ENCODE results near the gene ERGIC1.
A peak's percentile ranks its signal among the peaks of the same experiment; 100 is the strongest.

Gene ERGIC1

DNA sequence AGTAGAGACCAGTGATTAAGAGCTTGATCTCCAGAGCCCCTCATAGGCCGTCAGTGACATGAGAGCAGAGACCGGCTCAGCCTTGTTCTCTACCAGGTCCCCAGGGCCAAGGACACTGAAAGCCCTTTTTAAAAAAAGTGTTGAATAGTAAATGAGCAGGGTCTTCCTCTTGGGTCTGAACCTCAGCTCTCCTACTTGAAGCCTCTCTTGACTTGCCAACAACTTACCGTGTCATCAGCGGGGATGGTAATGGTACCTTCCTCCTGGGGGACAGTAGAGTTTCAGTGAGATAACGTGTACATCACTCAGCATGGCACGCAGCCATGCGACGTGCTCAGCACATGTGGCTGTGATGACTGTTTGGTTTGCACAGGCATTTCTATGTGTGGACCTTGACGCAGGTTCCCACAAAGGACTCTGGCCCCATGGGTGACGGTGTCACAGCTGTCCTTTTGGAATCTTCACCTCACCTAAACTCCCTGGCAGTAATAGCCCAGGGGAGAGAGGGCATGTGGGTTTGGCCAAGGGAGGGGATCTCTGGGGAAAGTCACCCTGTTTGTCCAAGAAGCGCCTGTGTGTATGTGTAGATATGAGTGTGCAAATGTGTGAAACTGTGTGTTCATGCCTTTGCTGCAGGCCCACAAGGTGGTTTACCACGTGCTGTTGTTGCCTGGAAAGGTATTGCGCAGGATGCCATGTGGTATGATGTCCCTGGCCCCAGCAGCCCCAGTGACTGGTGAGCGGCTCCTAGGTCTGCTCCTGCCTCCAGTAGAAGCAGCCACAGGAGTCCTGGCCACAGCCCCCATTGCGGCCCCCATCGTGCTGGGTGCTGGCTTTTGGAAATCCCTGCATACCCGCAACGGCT, 18.7 kb downstream of the ERGIC1 start:
- no peak for DNase-seq (ENCODE audit: extremely low read depth, low read depth)
- TF ChIP-seq, protein P1, sequence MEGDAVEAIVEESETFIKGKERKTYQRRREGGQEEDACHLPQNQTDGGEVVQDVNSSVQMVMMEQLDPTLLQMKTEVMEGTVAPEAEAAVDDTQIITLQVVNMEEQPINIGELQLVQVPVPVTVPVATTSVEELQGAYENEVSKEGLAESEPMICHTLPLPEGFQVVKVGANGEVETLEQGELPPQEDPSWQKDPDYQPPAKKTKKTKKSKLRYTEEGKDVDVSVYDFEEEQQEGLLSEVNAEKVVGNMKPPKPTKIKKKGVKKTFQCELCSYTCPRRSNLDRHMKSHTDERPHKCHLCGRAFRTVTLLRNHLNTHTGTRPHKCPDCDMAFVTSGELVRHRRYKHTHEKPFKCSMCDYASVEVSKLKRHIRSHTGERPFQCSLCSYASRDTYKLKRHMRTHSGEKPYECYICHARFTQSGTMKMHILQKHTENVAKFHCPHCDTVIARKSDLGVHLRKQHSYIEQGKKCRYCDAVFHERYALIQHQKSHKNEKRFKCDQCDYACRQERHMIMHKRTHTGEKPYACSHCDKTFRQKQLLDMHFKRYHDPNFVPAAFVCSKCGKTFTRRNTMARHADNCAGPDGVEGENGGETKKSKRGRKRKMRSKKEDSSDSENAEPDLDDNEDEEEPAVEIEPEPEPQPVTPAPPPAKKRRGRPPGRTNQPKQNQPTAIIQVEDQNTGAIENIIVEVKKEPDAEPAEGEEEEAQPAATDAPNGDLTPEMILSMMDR (IDR thresholded peaks at IDR 0.05; ENCODE audit: low read depth, low read length): no peak

DNA sequence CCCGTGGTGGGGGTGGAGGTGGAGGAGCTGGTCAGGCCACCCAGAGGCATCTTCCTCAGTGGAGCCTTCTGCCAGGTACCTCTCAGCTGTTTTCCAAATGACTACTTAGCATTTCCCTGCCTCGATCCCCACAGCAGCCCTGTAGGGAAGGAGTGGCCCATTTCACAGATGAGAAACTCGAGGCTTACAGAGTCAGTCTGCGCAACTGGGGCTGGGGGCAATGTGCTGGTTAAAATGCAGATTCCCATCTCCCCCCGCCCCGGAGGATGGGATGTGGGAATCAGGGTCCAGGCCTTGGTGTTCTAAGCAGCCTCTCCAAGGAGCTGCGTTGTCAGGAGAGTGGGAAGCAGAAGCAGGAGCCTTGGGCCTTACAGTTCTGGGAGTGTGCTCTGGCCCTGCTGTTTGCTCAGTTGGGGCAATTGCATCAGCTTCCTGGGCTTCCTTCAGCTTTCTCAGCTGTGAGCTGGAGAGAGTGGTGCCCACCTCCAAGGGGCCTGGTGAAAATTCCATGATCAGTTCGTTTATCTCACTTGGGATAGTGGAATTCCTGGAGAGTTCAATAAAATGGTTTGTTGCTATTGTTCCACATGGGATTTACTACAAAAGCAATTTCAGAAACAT, 19.4 kb downstream of the ERGIC1 start:
- DNase-seq (ENCODE audit: extremely low read depth, low read depth): peak; percentile 48
- TF ChIP-seq, protein P1 (IDR thresholded peaks at IDR 0.05; ENCODE audit: low read depth, low read length): no peak

DNA sequence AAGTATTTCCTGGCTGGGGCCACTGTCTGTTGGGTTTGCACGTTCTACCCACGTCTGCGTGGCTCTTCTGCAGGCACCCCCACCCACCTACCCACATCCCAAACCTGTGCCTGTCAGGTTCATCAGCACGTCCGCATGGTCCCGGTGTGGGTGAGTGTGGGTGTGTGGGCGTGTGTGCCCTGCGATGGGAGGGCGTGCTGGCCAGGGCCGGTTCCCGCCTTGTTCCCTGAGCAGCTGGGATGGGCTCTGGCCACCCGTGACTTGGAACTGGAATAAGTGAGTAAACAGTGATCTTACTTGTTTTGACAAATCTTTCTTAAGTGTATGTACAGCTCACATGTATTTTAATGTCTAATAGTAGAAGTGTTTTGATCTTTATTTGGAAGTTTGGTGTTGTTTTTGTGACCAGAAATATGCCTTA, 20.4 kb downstream of the ERGIC1 start:
- DNase-seq (ENCODE audit: extremely low read depth, low read depth): no peak

DNA sequence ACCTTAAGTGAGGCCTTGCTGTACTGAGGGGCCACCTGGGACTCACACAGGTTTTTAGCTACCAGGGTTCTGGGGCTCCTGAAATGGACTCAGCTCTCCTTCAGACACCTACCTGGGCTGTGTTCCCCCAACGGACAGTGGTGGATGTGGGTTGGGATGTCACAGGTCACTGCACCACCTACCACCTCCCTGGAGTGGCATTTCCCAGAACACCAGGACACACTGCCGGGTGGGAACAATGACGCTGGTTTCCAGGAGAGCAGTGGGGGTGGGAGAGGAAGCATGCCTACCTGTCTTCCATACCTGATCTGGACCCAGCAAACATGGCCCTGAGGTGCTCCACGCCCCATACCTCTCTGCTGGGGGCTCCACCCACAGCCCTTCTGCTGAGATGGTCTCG, 20.9 kb downstream of the ERGIC1 start:
- DNase-seq (ENCODE audit: extremely low read depth, low read depth): no peak
- TF ChIP-seq, protein P1 (IDR thresholded peaks at IDR 0.05; ENCODE audit: low read depth, low read length): no peak

More for the DNA sequence above, 20.4 kb downstream of the ERGIC1 start:
- TF ChIP-seq, protein P1 (IDR thresholded peaks at IDR 0.05; ENCODE audit: low read depth, low read length): no peak

DNA sequence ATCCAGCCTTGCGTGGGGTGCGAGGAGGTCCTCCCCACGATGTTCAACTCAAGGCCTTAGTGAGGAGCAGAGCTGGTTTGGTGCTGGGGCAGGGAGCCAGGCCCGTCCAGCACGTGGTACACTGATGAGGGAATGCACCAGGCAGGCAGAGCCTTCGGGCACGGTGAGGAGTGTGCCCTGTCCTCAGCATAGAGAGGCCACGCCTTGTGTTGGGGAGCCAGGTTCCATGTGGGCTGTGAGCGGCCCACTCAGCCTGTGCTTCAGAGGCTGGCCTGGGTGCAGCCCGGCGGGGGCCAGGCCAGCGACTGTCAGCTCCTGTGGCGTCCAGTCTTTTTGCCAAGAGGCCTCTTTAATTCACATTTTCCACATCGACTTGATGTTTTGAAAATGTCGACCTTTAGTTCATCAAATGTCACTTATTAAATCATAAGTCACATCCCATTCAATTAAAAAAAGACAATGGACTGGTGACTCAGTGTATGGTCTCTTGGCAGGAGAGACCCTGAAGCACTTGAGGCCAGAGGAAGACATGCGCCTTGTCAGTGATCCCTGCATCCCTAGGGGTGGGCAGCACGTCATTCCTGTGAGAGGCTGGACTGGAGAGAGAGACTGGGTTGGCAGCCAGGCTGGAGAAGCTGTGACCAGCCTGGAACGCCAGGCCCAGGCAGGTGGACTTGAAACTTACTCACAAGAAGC, 21.7 kb downstream of the ERGIC1 start:
- DNase-seq (ENCODE audit: extremely low read depth, low read depth): no peak
- TF ChIP-seq, protein P1 (IDR thresholded peaks at IDR 0.05; ENCODE audit: low read depth, low read length): no peak

DNA sequence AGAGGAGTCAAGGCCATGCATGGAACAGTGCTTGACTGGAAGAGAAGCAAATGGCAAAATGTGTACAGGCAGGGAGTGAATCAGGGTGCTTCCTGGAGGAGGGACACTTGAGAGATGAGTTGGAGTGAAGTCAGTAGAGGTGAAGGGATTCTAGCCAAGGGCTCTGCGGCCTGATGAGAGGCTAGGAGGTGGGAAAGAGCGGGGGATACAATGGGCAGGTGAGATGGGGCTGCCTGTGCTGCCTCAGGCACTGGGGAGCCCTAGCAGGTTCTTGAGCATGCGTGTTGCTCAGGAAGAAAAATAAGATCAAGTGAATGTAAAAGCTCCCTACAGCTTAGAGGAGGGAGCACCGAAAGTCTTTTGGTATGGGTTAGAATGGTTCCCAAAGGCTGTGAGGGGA, 22.3 kb downstream of the ERGIC1 start:
- no peak for DNase-seq (ENCODE audit: extremely low read depth, low read depth)
- TF ChIP-seq, protein P1 (IDR thresholded peaks at IDR 0.05; ENCODE audit: low read depth, low read length): no peak

DNA sequence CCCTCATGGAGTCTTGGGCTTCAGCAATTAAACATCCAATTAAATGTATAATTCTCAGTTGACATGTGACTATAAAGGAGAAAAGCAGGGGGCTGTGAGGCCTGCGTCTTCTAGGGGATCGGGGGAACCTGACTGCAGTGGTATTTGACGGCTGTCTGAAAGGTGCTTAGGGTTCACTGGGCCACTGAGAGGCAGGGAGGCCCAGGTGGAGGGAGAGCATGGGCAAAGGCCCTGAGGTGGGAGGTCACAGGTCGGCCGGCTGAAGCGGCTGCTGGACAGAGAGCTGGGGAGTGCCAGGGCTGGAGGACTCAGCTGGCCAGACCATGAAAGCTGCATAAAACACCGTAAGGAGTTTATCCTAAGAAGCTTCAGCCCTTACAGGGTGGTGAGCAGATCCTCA, 23.9 kb downstream of the ERGIC1 start:
- TF ChIP-seq, protein P1 (IDR thresholded peaks at IDR 0.05; ENCODE audit: low read depth, low read length): no peak
- DNase-seq (ENCODE audit: extremely low read depth, low read depth): no peak
